Measurements from ENCODE around the gene PIP4K2A.
A peak's percentile ranks its signal among the peaks of the same experiment; 100 is the strongest.

Gene PIP4K2A

GRCh38 chr10:22714479-22715289 is at the start of gene PIP4K2A:
PIP4K2A (minus strand) TSS chr10:22714578; CDS start chr10:22714326, 252 bp downstream.
- TF ChIP-seq, protein P1, sequence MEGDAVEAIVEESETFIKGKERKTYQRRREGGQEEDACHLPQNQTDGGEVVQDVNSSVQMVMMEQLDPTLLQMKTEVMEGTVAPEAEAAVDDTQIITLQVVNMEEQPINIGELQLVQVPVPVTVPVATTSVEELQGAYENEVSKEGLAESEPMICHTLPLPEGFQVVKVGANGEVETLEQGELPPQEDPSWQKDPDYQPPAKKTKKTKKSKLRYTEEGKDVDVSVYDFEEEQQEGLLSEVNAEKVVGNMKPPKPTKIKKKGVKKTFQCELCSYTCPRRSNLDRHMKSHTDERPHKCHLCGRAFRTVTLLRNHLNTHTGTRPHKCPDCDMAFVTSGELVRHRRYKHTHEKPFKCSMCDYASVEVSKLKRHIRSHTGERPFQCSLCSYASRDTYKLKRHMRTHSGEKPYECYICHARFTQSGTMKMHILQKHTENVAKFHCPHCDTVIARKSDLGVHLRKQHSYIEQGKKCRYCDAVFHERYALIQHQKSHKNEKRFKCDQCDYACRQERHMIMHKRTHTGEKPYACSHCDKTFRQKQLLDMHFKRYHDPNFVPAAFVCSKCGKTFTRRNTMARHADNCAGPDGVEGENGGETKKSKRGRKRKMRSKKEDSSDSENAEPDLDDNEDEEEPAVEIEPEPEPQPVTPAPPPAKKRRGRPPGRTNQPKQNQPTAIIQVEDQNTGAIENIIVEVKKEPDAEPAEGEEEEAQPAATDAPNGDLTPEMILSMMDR (IDR thresholded peaks at IDR 0.05; ENCODE audit: low read depth, low read length, missing control alignments): no peak
- H3K4me3 ChIP-seq (ENCODE audit: low read depth, low read length): peak within 1 kb of the TSS; percentile 89
- in situ Hi-C loops (cut with HindIII; ENCODE audit: low sequenced_read_pairs): no loop called here
- DNase-seq (ENCODE audit: low read depth): no peak

DNA sequence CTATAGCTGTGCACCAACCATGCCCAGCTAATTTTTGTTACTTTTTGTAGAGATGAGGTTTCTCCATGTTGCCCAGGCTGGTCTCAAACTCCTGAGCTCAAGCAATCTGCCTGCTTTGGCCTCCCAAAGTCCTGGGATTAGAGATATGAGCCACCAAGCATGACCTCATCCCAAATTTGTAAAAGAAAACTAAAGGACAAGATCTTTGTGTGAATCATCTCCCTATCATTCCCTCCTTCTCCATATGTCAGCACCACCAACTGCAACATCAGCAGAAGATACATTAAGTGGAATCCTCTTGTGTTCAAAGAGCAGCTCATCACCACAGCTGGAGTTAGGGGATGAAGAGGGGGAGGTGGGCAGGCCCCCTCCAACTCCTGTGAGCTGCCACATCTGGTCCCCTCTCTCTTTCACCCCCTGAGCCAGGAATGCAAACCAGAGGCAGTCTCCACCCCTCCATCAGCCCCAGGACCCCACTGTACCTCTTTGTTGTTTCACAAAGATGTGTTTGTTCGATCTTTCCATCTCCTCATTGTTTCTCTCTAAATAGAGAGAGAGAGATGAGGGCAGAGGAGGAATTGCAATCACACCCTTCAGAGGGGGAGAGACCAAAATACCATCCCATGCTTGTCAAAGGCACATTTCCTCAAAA is 47.3 kb upstream of the PIP4K2A start:
- no peak overlapping the region for H3K4me3 ChIP-seq (ENCODE audit: low read depth, low read length)
- TF ChIP-seq, protein P1 (IDR thresholded peaks at IDR 0.05; ENCODE audit: low read depth, low read length, missing control alignments): no peak
- DNase-seq (ENCODE audit: low read depth): no peak
- in situ Hi-C loops (cut with HindIII; ENCODE audit: low sequenced_read_pairs): no loop called here

DNA sequence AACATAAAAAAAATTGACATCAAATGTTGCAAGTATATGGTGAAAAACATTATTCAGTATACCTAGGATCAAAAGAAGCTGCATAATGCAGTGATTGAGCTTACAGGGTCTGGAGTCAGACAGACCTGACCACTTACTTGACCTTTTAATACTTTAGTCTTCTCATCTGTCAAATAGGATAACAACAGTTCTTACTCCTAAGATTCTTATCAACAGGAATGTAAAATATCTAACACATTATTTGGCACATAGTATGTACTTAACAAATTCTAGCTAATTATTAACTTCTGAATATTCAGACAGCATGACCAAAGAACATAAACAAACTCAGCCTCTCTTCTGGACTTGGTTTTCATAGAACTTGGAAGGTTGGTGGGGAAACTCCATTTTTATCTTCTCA is 45.6 kb upstream of the PIP4K2A start:
- in situ Hi-C loops (cut with HindIII; ENCODE audit: low sequenced_read_pairs): no loop called here

DNA sequence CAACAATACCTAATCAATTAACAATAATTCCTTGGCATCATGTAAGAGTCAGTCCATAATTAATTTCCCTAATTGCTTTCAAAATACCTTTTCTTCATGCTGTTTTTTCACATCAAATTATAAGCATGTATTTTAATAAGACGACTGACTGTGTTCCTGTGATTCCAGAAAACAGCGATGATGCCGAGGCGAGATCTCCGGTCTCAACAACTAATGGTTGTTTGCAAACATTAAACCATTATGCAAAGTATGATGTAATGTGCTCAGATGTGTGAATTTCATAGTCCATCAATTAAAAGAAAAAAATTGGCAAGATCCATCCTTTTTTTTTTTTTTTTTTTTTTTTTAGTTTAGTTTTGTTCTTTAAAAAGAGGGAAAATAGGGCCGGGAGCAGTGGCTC is 44.5 kb upstream of the PIP4K2A start:
- DNase-seq (ENCODE audit: low read depth): no peak
- in situ Hi-C loops (cut with HindIII; ENCODE audit: low sequenced_read_pairs): no loop called here
- no peak overlapping the region for H3K4me3 ChIP-seq (ENCODE audit: low read depth, low read length)
- TF ChIP-seq, protein P1 (IDR thresholded peaks at IDR 0.05; ENCODE audit: low read depth, low read length, missing control alignments): no peak

More for the DNA sequence above, 45.6 kb upstream of the PIP4K2A start:
- TF ChIP-seq, protein P1 (IDR thresholded peaks at IDR 0.05; ENCODE audit: low read depth, low read length, missing control alignments): no peak
- no peak overlapping the region for H3K4me3 ChIP-seq (ENCODE audit: low read depth, low read length)
- DNase-seq (ENCODE audit: low read depth): no peak

DNA sequence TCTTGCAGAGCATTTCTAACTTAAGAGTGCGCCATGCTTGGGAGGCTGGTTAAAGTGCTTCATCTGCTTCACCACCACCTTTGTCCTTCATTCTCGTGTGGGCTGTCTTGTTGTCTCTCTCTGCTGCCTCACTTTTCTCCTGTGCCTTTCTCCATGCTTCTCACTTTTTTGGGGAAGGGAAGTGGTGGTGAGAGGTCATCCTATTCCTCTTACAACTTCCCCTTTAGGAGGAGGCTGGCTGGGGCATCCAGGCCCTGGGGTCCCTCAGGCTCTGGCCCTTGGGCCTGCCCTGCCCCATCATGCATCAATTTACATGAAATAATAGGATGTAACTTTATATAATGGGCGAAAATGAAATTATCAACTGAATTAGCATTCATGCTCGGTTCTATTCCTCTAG is 39.9 kb upstream of the PIP4K2A start:
- no peak for DNase-seq (ENCODE audit: low read depth)
- in situ Hi-C loops (cut with HindIII; ENCODE audit: low sequenced_read_pairs): no loop called here
- H3K4me3 ChIP-seq (ENCODE audit: low read depth, low read length): no peak overlapping the region
- TF ChIP-seq, protein P1 (IDR thresholded peaks at IDR 0.05; ENCODE audit: low read depth, low read length, missing control alignments): no peak

DNA sequence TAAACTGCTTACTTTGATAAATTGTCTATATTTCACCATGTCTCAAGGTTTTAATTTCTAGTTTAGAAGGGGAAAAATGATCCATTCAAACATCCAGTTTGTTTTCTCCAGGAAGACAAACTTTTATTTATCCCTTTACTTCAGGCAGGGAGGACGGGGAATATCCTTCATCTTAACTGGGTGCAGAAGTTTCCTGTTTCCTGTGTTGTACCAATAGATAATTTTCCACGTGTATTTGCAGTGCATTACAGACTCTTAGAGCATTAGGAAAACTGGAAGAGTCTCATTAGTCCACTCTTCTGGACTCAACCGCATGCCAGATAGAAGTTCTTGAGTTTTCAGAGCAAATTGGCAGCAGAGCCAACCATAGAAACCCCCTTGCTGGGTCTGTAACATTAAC is 39.4 kb upstream of the PIP4K2A start:
- TF ChIP-seq, protein P1 (IDR thresholded peaks at IDR 0.05; ENCODE audit: low read depth, low read length, missing control alignments): no peak
- H3K4me3 ChIP-seq (ENCODE audit: low read depth, low read length): no peak overlapping the region
- DNase-seq (ENCODE audit: low read depth): no peak
- in situ Hi-C loops (cut with HindIII; ENCODE audit: low sequenced_read_pairs): no loop called here
